Adipocyte (in vitro differentiated cells): Measurements from ENCODE around the gene ABCG1.

Experiments
- DNase-seq: peaks from one replicate; pipeline ENCODE4 v3.0.0-alpha.2; 2015; ENCODE audit warnings: low read depth
- H3K27me3 ChIP-seq: replicated peaks from 2 replicates; pipeline ENCODE4 v1.7.0; 2013; ENCODE audit warnings: mild to moderate bottlenecking, low read length, moderate library complexity; ENCODE audit not compliant: control insufficient read depth, insufficient read depth
- H3K36me3 ChIP-seq: 2 replicates; pipeline ENCODE4 v1.7.0; 2013; ENCODE audit warnings: low read length, mild to moderate bottlenecking, moderate library complexity; ENCODE audit not compliant: control insufficient read depth, insufficient read depth, severe bottlenecking
- H3K4me1 ChIP-seq: 2 replicates; pipeline ENCODE4 v1.7.0; 2013; ENCODE audit warnings: mild to moderate bottlenecking, low read length, moderate library complexity; ENCODE audit not compliant: control insufficient read depth, insufficient read depth
- H3K4me3 ChIP-seq: 2 replicates; pipeline ENCODE4 v1.7.0; 2013; ENCODE audit warnings: mild to moderate bottlenecking, low read length, moderate library complexity
- H3K9ac ChIP-seq: 2 replicates; pipeline ENCODE4 v1.7.0; 2013; ENCODE audit warnings: mild to moderate bottlenecking, low read length, moderate library complexity
- H3K9me3 ChIP-seq: 2 replicates; pipeline ENCODE4 v1.7.0; 2013; ENCODE audit warnings: mild to moderate bottlenecking, low read length, moderate library complexity; ENCODE audit not compliant: control insufficient read depth

The ABCG1 gene

DNA sequence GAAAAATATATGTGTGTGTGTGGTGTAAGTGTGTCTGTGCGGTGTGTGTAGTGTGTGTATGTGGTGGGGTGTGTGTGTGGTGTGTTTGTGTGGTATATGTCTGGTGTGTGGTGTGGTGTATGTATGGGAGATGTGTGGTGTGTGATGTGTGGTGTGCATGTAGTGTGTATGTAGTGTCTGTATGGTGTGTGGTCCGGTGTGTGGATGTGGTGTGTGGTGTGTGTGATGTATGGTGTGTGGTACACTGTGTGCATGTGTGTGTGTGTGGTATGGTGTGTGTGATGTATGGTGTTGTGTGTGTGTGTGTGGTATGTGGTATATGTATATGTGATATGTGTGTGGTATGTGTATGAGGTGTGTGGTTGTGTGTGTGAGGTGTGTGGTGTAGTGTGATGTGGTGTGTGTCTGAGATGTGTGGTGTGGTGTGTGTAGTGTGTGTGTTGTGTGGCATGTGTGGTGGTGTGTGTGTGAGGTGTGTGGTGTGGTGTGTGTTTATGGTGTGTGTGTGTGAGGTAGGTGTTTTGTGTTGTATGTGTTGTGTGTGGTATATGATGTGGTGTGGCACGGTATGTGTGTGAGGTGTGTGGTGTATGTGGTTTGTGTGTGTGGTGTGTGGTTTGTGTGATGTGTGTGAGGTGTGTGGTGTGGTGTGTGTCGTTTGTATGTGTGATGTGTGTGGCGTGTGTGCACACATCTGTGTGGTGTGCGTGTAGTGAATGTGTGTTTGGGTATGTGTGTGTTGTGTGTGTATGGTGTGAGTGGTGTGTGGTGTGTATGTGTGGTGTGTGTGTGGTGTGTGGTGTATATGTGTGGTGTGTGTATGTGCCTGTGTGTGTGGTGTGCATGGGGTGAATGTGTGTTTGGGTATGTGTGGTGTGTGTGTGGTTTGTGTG is 35.3 kb upstream of the ABCG1 start:
- DNase-seq: no peak
- Histone ChIP-seq H3K36me3 (no peaks in the 10 kb centered on the region), H3K4me1 (peaks cover 7% of the 10 kb centered on the region), H3K27me3 (peaks cover 5% of the 10 kb centered on the region), H3K4me3 (no peak overlapping the region), H3K9ac (no peak overlapping the region), H3K9me3 (no peaks in the 10 kb centered on the region)

DNA sequence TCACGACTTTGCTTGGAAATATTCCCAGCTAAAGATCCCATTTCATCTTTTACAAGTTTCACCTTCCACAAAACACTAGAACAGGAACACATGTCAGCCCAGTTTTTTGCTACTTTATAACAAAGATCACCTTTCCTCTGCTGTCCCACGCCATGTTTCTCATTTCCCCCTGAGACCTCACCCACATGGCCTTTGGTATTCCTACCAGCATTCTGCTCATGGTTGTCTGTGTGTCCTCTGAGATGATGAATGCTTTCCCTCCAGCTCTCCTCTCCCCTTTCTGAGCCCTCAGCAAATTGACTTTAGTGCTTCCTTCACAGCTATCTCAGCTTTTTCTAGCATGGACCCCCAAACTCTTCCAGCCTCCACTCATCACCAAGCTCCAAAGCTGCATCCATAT is 32.3 kb upstream of the ABCG1 start:
- Histone ChIP-seq H3K36me3 (no peaks in the 10 kb centered on the region), H3K9me3 (no peaks in the 10 kb centered on the region), H3K4me1 (peaks cover 24% of the 10 kb centered on the region), H3K9ac (no peak overlapping the region), H3K27me3 (peaks cover 2% of the 10 kb centered on the region), H3K4me3 (no peak overlapping the region)
- no peak for DNase-seq

DNA sequence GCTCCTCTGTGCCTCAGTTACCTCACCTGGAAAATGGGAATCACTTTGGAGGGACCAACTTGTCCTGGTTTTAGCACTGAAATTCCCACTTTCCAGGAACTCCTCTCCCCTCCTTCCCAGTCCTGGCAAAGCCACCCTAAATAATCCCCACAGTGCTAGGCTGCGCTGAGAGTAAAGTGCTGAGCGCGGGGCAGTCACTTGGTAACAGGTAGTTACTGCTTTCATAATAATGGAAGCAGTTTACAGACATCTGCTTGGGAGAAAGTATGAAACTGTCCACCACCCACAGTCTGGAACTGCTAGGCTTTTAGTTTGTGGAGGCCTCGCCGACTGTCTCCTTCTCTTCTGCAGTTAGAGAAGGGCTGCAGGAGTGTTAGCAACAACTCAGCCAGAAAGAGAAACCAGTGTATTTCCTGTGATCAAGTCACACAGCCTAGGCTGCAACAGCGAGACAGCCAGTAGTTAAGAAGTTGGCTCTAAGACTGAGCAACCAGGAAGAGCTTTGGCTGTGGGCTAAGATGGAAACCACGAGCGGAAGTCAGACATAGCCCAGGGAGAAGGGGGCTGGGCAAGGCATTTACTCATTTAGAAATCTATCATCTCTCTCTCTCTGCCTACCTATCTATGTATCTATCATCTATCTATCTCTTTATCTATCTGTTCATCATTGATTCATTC is 30.8 kb upstream of the ABCG1 start:
- Histone ChIP-seq H3K36me3 (no peaks in the 10 kb centered on the region), H3K4me3 (no peak overlapping the region), H3K4me1 (peaks cover 24% of the 10 kb centered on the region), H3K27me3 (peaks cover 14% of the 10 kb centered on the region), H3K9ac (no peak overlapping the region), H3K9me3 (no peaks in the 10 kb centered on the region)
- DNase-seq: no peak

DNA sequence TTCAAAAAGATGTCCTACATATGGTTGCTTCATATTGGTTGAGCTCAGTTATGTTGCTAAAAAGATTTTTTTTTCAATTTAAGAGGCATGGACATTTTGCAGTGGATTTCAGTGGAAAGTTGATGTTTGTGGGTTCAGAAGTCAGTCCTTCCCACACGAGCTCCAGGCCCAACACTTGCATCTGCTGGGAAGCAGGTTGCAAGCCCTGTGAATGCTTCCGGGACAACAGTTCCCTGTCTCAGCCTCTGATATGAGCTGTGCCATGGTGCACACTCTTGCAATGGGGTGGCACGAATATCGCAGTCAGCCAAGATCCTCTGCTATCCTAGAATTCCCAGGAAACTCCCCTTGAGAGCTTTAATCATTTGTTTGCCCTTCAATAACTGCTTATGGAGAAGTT is 30.3 kb upstream of the ABCG1 start:
- no peak for DNase-seq
- no peaks in the 10 kb centered on the region for H3K36me3 ChIP-seq
- no peak overlapping the region for H3K4me3 ChIP-seq
- H3K4me1 ChIP-seq: peaks cover 24% of the 10 kb centered on the region
- no peak overlapping the region for H3K9ac ChIP-seq
- peaks cover 17% of the 10 kb centered on the region for H3K27me3 ChIP-seq
- no peaks in the 10 kb centered on the region for H3K9me3 ChIP-seq

DNA sequence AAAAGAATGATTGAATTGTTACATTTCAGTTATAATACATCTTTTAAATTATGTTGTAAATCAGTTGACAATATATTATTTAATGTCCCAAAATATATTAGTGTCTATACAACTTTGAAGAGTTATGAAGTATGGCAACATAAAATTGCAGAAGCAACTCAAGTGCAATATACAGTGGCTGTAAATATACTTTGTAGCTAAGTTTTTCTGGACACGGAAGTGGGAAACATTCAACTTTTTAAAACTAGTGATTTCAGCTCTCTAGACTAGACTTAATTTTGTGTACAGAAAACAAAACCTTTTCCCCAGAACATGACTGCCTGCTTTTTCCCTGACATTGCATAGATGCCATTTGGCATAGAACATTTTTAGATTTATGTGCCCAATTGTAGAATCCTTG is 29.5 kb upstream of the ABCG1 start:
- DNase-seq: no peak
- Histone ChIP-seq H3K4me3 (no peak overlapping the region), H3K9ac (no peak overlapping the region), H3K36me3 (no peaks in the 10 kb centered on the region), H3K4me1 (peaks cover 24% of the 10 kb centered on the region), H3K27me3 (peaks cover 20% of the 10 kb centered on the region), H3K9me3 (no peaks in the 10 kb centered on the region)

DNA sequence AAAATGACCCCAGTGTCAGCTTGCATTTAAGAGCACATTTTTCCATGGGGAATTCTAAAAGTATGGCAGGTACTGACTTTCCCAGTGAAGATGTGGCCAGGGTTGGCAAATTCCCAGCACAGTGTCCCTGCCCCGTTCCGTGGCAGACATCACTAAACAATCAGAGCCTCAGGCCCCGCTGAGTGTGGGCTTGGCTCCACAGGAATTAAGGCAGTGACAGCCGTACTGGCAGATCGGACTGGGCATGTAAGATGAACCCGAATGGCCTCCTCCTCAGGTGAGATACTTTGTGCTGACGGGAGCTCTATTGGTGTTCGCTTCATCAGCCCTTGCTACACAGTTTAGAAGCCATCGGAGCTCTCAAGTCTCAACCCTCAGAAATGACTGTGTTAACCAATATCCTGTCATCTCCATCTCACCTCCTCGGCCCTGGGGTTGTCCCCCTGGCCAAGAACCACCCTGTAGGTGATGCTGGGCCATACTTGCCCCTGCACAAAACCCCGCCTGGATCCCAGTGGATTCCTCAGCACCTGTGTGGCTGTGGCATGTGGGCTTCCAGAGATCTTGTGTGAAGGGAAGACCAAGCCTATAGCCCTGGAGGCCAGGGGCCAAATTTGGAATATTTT is 29.0 kb upstream of the ABCG1 start:
- no peak overlapping the region for H3K9ac ChIP-seq
- no peaks in the 10 kb centered on the region for H3K36me3 ChIP-seq
- H3K4me1 ChIP-seq: peaks cover 26% of the 10 kb centered on the region
- no peaks in the 10 kb centered on the region for H3K9me3 ChIP-seq
- peaks cover 23% of the 10 kb centered on the region for H3K27me3 ChIP-seq
- no peak overlapping the region for H3K4me3 ChIP-seq
- DNase-seq: no peak

DNA sequence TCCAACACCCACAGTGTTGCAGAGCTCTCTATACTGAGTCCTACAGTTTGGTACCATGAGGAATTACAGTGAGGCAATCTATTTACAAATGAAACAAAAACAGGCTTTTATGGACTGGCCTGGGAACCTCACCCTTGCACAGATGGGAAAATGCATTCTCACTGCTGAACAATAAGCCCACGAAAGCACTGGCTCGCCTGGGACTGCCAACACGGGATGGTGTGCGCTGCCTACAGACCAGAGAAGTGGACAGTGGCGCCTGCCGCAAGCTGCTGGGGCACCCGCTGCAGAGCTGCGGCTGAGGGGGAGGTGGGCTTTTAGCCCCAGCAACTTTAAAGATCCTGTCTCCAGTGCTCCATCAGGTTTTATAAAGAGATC is 28.5 kb upstream of the ABCG1 start:
- peaks cover 23% of the 10 kb centered on the region for H3K27me3 ChIP-seq
- no peak for DNase-seq
- no peaks in the 10 kb centered on the region for H3K9me3 ChIP-seq
- no peak overlapping the region for H3K4me3 ChIP-seq
- no peaks in the 10 kb centered on the region for H3K36me3 ChIP-seq
- peaks cover 31% of the 10 kb centered on the region for H3K4me1 ChIP-seq
- no peak overlapping the region for H3K9ac ChIP-seq

DNA sequence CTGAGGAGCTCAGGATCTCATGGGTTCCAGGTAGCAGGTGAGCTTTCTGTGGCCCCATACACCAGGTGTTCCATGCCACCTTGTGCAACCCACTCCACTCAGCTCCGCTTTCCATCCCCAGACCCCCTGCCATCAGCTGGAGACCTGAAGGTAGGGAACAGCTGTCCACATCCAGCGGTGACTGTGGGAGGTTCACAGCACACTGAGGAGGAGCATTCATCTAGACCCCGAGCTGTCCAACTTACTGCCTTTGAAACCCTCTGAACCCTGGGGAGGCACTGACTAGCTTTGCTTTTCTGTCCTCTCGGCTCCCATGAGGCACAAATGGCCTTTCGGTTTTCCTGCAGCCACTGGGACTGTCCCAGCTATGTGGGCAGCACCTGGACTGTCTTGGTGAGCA is 27.9 kb upstream of the ABCG1 start:
- no peaks in the 10 kb centered on the region for H3K36me3 ChIP-seq
- H3K9me3 ChIP-seq: no peaks in the 10 kb centered on the region
- no peak overlapping the region for H3K4me3 ChIP-seq
- no peak for DNase-seq
- peaks cover 36% of the 10 kb centered on the region for H3K4me1 ChIP-seq
- no peak overlapping the region for H3K9ac ChIP-seq
- H3K27me3 ChIP-seq: peaks cover 23% of the 10 kb centered on the region

DNA sequence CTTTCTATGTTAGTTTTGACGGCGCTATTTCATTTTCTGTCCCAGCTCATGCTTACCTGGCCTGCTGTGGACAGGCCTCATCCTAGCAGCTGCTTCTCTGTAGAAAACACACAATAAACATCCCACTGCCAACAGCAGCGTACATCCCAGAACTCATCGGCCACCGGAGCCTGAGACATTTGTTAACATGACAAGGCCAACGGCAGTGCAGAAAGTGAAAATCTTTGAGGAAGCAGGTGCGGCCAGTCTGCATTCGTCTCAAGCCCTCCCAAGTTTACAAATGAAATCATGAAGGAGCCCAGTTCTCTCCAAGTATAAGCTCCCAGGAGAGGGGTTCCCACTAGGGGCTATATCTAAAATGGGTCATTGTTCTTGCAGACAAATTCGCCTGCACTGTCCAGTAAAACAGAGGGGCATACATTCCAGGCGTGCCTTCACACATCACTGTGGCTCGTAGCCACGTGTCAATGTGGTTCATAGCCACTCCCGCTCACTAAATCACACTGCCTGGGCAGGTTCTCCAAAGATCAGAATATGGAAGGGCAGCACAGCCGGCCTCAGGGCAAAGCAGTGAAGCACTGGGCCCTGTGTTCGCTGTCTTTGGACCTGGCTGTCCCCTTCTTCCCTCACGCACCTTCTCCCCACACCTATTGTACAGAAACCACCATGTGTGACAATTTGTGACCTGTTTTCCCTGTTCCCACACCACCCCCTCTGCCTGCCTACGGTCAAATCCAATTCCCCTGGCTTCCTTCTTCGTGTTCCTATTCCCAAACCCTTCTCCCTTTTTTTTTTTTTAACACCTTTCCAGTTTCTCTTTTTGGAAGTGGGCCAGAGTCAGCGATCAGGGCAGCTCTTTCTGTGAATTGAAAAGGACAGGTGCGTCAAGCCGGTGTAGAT is 27.0 kb upstream of the ABCG1 start:
- Histone ChIP-seq H3K9ac (no peak overlapping the region), H3K4me3 (no peak overlapping the region), H3K4me1 (peaks cover 36% of the 10 kb centered on the region), H3K36me3 (no peaks in the 10 kb centered on the region), H3K27me3 (peaks cover 23% of the 10 kb centered on the region), H3K9me3 (no peaks in the 10 kb centered on the region)
- DNase-seq: no peak

DNA sequence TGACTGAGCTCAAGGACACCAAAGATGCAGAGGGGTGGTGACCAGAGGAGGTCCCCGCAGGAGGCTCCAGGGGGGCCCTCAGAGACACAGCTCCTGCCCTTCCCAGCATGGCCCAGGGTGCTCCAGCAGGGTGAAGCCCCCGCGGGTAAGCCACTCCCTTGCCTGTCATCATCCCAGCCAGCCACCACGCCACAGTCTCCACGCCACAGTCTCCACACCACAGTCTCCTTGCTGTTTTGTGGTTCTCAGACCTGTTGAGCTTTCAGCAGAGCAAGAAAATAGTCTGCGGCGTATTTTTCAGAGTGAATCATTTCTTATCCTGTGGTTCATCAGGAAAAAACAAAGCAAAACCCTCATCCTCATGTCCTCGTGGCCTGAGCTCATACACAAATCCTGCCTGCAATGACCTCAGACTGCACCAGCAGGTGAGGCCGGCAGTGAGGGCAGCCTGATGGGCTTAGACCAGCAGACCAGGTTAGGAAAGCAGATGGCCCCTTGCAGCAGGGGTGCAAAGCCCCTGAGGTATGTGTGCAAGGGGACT is 25.7 kb upstream of the ABCG1 start:
- no peak overlapping the region for H3K4me3 ChIP-seq
- no peak for DNase-seq
- H3K9me3 ChIP-seq: no peaks in the 10 kb centered on the region
- no peak overlapping the region for H3K9ac ChIP-seq
- no peaks in the 10 kb centered on the region for H3K36me3 ChIP-seq
- H3K27me3 ChIP-seq: peaks cover 23% of the 10 kb centered on the region
- peaks cover 33% of the 10 kb centered on the region for H3K4me1 ChIP-seq
